NCI-H1417 (cell line): Measurements from ENCODE around the gene AGBL5.
"Not testable (repeated sequence)": the region's sequence is repeated elsewhere in the genome, so short reads cannot be mapped to it uniquely, and the experiment has no call there.

Experiments used
- DNase-seq, 3 experiments: peaks; one replicate each; lab custom pipeline; 2025; lab: John Stamatoyannopoulos, UW

The AGBL5 gene

DNA sequence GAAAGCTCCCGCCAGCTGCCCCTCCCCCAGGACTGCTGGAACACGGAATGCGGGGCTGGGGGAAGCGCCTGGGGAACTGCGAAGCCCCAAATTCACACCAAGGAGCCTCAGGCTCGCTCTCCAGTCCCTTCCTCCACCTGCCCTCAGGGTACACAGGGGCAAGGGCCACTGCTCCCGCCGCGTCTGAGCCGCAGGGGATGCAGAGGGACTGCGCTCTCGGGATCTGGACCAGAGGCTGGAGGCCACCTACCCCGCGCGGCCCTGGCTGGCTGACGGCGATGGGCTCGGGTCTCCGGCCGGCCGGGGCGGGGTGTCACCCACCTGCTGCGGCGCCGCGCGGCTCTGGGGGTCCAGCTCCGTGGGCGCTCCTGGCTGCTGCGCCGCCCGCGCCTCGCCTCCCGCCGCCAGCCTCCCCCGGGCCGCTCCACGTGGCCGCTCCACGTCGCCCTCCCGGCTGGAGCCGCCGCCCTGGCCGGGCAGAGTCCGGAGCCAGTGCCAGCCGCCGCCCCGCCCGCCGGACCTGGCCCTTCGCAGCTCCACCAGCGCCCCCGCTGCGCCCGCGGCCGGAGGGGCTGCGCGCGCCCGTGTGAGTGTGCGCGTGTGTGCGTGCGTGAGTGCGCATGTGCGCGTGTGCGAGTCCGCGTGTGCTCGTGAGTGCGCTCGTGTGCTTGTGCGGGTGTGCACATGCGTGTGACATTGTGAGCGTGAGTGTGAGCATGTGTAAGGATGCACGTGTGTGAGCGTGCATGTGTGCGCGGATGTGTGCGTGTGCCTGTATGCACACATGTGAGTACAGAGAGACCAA, 67.3 kb downstream of the AGBL5 start, which contains the start of gene CGREF1:
TSS of gene CGREF1 (minus strand) at position 604 of the 805 bp plus-strand sequence. CDS start 14,762 bp downstream, outside the sequence.
- DNase-seq, result peak; percentile 50 to 75 (median 71)

DNA sequence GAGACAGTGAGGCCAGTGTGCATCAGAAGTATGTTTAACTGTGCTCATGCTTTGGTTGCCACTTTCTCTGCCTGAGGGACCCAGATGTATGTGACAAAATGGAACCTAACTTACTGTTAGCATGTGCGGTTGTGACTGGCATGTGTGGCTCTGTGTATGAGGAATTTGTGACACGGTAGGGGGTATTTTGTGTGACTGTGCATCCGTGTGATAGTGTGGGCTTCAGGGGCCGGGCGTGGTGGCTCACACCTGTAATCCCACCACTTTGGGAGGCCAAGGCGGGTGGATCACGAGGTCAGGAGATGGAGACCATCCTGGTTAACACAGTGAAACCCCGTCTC, 67.8 kb downstream of the AGBL5 start:
- DNase-seq, result not testable (repeated sequence)
